GM18508 (cell line): Measurements from ENCODE around the gene COQ5.
"Not testable (repeated sequence)": the region's sequence is repeated elsewhere in the genome, so short reads cannot be mapped to it uniquely, and the experiment has no call there.

Source experiments
- ATAC-seq: cut with Tn5 transposase; IDR thresholded peaks from one replicate; pipeline ENCODE4 v1.9.1; 2021; ENCODE audit warnings: moderate number of reproducible peaks; ENCODE audit not compliant: insufficient read depth, unreplicated experiment

The COQ5 gene

GRCh38 chr12:120528861-120529525 lies at the start of gene COQ5:
TSS of gene COQ5 (minus strand) at chr12:120529158. CDS start at chr12:120529141, 17 bp downstream.
- no peak for ATAC-seq

GRCh38 chr12:120574106-120574505 lies 45.1 kb upstream of the COQ5 start:
- ATAC-seq = no peak

GRCh38 chr12:120573560-120573959 lies 44.6 kb upstream of the COQ5 start:
- no peak for ATAC-seq

GRCh38 chr12:120571299-120571698 lies 42.3 kb upstream of the COQ5 start:
- ATAC-seq = no peak

- ATAC-seq = no peak
Measured at GRCh38 chr12:120563495-120563894, 34.5 kb upstream of the COQ5 start.

GRCh38 chr12:120562906-120563305 lies 33.9 kb upstream of the COQ5 start:
- no peak for ATAC-seq

GRCh38 chr12:120557589-120557988 lies 28.6 kb upstream of the COQ5 start:
- no peak for ATAC-seq

GRCh38 chr12:120554678-120555077 lies 25.7 kb upstream of the COQ5 start:
- ATAC-seq = no peak

- ATAC-seq = no peak
Measured at GRCh38 chr12:120546050-120546386, 17.1 kb upstream of the COQ5 start.

GRCh38 chr12:120544691-120545090 lies 15.7 kb upstream of the COQ5 start:
- no peak for ATAC-seq

- no peak for ATAC-seq
Measured at GRCh38 chr12:120542166-120542565, 13.2 kb upstream of the COQ5 start.

GRCh38 chr12:120540445-120540844 lies 11.5 kb upstream of the COQ5 start:
- ATAC-seq = no peak

- ATAC-seq = no peak
Measured at GRCh38 chr12:120539303-120539702, 10.3 kb upstream of the COQ5 start.

- ATAC-seq = no peak
Measured at GRCh38 chr12:120538281-120539156, 9.6 kb upstream of the COQ5 start.

- no peak for ATAC-seq
Measured at GRCh38 chr12:120537856-120538220, 8.9 kb upstream of the COQ5 start.

- ATAC-seq = no peak
Measured at GRCh38 chr12:120536064-120536791, 7.3 kb upstream of the COQ5 start.

GRCh38 chr12:120534703-120535655 lies 6.0 kb upstream of the COQ5 start:
- no peak for ATAC-seq

- no peak for ATAC-seq
Measured at GRCh38 chr12:120534203-120534702, 5.3 kb upstream of the COQ5 start, which contains the start of gene RNF10. TSS of gene RNF10 (plus strand) at chr12:120534356. CDS start at chr12:120534812, 456 bp downstream.

GRCh38 chr12:120532701-120533238 lies 3.8 kb upstream of the COQ5 start:
- ATAC-seq = no peak

GRCh38 chr12:120530418-120530761 lies 1.4 kb upstream of the COQ5 start:
- not testable (repeated sequence) for ATAC-seq
